Measurements from ENCODE around the gene CORO1C.

CORO1C gene

GRCh38 chr12:108602976-108603704 is 128.2 kb downstream of the CORO1C start:
- no peak for DNase-seq (ENCODE audit: low read depth, low spot score)

DNA sequence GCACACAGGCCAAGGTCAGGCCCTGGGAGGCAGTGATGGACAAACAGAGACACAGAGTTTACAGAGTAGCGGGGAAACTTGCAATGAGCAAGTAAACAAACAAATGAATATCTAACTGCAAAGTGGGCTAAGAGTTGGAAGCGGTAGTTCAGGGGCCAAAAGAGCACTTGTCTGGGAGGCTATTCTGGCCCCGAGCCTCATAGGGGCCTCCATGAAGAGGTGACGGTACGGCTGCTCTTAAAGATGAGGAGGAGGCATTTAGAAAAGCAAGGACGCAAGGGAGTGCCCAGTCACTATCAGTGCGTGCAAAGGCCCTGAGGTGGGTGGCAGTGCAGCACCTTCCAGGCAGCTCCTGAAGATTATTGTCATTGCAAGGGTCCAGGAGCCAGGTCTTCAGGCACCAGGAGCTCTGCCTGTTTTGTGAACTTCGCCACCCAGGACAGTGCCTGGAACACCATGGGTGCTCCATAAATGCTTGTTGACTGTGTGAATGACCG is 129.1 kb downstream of the CORO1C start:
- DNase-seq (ENCODE audit: low read depth, low spot score), result no peak

DNA sequence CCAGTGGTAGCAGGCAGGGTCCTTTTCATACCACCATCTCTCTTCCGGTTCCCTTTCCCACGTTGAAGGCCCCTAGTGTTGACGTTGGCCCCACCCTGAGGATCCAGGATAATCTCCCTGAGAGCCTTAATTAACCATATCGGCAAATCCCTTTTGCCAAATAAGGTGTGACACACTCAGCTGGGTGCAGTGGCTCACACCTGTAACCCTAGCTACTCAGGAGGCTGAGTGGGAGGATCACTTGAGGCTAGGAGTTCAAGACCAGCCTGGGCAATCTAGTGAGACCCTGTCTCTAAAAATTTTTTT is 130.7 kb downstream of the CORO1C start:
- no peak for DNase-seq (ENCODE audit: low read depth, low spot score)

DNA sequence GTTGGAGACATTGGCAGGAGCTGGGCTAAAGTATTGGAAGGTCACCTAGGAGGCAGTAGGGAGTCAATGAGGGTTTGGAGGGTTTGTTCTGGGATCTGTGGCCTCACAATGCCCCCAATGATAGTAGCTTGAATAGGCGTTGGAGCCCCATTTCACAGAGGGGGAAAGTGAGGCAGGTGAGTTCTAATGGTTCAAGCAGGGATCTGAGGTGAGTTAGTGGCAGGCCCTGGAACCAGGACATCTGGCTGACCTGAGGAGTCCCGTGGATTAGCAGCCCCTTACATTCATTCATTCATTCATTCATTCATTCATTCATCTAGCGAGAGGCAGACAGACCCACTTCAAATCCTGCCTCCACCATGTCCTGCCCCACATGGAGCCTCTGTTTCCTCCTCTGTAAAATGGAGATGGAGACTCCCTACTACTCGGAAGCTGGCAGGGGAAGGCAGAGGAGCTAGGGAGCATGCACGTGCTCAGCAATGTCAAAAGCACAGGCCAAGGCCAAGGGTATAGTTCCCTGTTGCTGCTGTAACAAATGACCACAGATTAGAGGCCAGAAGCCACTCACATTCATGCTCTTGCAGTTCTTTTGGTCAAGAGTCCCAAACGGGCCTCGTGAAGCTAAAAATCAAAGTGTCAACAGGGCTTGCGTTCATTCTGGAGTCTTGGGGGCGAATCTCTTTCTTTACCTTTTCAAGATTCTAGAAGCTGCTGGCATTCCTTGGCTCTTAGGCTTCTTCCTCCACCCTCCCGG is 131.2 kb downstream of the CORO1C start:
- no peak for DNase-seq (ENCODE audit: low read depth, low spot score)

GRCh38 chr12:108599541-108599940 is 131.8 kb downstream of the CORO1C start:
- DNase-seq (ENCODE audit: low read depth, low spot score), result no peak

GRCh38 chr12:108598553-108599250 is 132.6 kb downstream of the CORO1C start:
- DNase-seq (ENCODE audit: low read depth, low spot score), result no peak

- DNase-seq (ENCODE audit: low read depth, low spot score), result no peak
These were observed 133.5 kb downstream of the CORO1C start, which contains the start of gene TMEM119 for GRCh38 chr12:108597559-108598471. Gene TMEM119, minus strand, starts transcription at chr12:108598084. Its CDS starts 5,701 bp downstream, at chr12:108592383.

DNA sequence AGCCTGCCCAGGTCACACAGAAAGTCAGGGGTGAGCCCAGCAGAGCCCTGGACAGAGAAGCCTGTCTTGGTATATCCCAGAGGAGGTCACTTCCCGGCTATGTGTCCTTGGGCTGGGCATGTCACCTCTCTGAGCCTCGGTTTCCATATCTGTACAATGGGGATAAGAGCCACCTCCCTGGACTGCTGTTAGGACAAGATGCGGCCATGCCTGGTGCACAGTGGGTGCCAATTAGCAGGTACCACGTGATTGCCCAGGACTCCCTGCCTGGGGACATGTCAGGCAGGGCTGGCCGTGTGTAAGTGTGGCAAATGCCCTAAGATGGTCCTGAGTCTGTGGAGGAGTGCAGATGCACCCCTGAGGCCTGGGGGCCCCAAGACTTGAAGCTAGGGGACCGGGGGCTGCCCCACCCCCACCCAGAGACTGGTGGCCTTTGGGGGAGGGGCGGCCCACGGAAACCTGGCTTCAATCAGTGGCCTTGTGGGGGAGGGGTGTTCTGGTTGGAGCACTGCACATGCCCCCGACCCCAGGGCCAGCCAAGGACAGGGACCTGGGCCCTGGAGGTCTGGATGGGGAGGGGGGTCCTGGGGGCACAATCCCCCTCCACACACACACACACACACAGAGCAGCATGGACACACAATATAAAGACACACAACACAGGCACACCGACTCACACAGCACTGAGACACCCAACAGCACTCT is 134.3 kb downstream of the CORO1C start:
- peak; percentile 59 for DNase-seq (ENCODE audit: low read depth, low spot score)

- no peak for DNase-seq (ENCODE audit: low read depth, low spot score)
These were observed 135.3 kb downstream of the CORO1C start for GRCh38 chr12:108595711-108596647.

Measured in ELF-1 (cell line).